ENCODE results near the gene MLLT10.
A peak's percentile ranks its signal among the peaks of the same experiment; 100 is the strongest.

The MLLT10 gene

DNA sequence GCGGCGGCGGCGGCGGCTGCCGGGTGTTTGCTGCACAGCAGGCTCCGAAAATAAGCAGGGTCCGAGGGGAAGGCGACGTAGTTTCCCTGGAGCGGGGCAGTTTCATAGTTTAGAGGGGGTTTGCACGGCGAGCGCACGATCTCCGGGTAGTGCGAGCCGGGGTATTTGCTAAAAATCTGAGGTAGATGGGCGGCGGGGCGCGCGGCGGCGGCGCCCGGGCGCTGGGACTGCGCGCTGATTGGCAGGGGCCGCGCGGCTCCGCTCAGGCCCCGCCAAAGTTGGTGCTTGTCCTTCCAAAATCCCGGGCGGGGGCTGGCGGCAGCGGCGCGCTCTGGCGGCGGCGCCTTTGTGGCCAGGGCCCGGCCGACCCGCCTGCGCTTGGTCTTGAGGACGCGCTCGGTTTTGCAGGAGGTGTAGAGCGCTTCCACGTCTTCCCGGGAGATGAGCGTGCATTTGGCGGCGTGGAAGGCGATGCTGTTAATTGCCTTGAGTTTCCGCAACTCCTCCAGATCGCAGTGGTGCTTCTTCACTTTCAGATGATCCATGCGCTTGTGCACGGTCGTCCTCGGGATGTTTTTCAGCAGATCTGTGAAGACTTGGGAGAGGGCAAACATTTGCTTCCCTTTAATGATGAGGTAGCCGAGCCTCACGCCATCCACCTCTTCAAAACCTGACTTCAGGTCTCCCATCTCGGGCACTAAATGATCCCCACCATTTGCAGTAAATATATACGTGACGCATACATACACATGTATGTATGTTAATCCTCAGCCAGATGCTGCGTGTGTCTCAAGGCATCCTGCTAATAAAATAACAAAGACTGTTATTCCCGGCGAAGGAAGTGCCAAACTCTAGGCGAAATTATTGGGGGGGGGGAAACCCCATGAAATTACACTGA, 16.6 kb upstream of the MLLT10 start:
- TF ChIP-seq, protein P1, sequence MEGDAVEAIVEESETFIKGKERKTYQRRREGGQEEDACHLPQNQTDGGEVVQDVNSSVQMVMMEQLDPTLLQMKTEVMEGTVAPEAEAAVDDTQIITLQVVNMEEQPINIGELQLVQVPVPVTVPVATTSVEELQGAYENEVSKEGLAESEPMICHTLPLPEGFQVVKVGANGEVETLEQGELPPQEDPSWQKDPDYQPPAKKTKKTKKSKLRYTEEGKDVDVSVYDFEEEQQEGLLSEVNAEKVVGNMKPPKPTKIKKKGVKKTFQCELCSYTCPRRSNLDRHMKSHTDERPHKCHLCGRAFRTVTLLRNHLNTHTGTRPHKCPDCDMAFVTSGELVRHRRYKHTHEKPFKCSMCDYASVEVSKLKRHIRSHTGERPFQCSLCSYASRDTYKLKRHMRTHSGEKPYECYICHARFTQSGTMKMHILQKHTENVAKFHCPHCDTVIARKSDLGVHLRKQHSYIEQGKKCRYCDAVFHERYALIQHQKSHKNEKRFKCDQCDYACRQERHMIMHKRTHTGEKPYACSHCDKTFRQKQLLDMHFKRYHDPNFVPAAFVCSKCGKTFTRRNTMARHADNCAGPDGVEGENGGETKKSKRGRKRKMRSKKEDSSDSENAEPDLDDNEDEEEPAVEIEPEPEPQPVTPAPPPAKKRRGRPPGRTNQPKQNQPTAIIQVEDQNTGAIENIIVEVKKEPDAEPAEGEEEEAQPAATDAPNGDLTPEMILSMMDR (conservative IDR thresholded peaks at IDR 0.05; ENCODE audit: low read depth, low read length), result no peak
- DNase-seq (ENCODE audit: low read depth), result peak; percentile 65
- H3K4me3 ChIP-seq (ENCODE audit: low read depth, low read length), result peak overlapping the region; percentile 61

DNA sequence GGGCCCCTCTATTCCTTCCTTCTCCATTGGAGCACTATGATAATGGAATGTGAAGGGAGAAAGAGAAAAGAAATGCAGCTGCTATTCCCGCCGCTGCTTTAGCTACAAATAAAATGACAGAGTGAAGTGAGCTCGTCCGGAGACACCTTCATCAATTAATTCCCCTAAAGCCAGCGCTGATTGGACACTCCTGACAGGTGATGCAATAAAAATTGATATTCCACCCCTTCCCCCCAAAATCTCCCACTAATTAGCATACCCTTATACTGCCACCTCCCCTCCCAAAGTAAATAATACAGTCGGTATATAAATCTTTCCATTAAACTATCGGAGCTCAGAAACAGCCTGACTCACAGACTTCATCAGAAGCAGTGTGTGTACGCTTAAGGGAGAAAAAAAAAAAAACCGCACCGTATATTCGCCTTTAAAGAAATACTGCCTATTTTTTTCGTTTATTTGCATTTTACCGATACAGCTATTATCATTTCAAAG, 15.8 kb upstream of the MLLT10 start:
- peak overlapping the region; percentile 61 for H3K4me3 ChIP-seq (ENCODE audit: low read depth, low read length)
- DNase-seq (ENCODE audit: low read depth), result peak; percentile 65
- TF ChIP-seq, protein P1 (conservative IDR thresholded peaks at IDR 0.05; ENCODE audit: low read depth, low read length), result no peak

DNA sequence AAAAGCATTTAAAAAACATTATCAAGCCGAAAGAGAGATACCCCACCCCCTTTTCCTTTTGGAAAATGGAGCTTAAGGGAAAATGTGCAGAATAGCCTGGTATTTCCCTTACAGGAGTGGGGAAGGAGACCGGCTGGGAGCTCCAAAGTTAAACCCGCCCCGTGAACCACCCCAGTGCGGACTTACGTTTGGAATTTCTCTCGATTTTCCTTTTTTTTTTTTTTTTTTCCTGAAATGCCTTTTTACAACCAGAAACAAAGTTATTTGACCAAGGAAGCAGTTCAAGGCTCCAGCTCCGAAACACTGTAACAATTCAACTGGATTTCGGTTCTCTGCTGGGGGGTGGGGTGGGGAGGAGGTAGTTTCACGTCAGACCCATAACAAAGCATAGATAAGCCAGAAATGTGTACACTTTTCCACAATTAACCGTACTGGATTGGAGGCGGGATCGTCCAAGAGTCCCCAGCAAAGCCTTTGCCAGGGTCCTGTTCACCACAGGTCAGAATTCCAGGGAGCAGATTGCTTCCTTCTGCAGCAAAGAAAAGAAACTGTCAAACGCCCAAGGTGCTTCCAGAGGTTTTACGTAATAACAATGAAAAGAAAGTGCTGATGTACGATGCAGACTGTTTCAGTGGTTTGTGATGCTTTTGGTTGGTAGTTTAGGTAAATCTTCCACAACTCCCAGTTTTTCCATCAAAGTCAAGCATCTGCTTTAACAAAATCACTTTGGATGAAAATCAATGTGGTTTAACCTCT, 15.2 kb upstream of the MLLT10 start:
- peak overlapping the region; percentile 61 for H3K4me3 ChIP-seq (ENCODE audit: low read depth, low read length)
- TF ChIP-seq, protein P1 (conservative IDR thresholded peaks at IDR 0.05; ENCODE audit: low read depth, low read length), result no peak
- peak; percentile 49 for DNase-seq (ENCODE audit: low read depth)

DNA sequence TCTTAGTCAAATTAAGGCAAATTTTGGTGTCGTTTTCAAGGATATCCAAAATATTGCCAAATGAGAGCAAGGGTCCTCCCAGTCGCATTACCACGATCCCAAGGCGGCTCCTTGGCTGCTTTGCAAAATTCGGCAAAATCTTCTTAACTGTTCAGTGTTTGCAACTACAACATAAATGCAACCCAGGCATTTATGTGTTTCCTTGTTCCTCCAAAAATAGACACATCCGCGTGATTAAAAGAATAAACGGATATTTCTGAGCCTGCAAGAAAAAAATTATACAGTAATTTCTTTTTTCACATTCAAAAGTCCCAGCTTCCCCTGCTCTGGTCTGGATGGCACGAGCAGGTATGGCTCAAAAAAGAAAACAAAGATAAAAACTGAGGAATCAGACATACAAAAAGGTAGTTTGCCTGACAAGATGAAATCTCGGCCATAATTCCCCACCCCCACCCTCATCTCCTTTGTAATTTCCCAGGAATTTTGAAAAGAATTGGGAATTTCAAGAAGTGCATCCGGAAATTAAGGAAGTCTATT, 14.6 kb upstream of the MLLT10 start:
- peak overlapping the region; percentile 61 for H3K4me3 ChIP-seq (ENCODE audit: low read depth, low read length)
- no peak for DNase-seq (ENCODE audit: low read depth)
- TF ChIP-seq, protein P1 (conservative IDR thresholded peaks at IDR 0.05; ENCODE audit: low read depth, low read length), result no peak

DNA sequence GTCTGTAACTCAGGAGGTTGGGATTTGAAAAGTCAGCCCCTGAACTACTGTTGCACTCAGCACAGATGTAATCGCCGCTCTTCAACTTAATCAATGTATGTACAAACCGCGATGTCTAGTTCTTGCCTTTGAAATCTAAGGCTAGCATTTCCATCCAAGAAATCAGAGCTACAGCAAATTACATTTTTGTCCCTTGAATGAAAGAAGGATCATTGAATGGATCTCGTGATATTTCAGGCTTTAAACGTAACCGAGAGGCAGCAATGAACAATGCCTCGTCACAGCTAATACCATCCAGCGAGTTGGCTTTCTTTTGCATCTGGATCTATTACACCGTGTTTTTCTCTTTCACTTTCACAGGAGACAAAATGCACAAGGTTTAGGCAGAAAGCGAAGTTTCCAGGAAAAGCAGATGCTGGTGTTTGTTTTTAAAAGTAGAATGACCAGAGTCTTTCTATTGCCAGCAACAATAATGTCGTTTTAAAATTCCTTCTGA, 14.0 kb upstream of the MLLT10 start:
- H3K4me3 ChIP-seq (ENCODE audit: low read depth, low read length), result peak overlapping the region; percentile 61
- peak; percentile 85 for DNase-seq (ENCODE audit: low read depth)
- TF ChIP-seq, protein P1 (conservative IDR thresholded peaks at IDR 0.05; ENCODE audit: low read depth, low read length), result no peak

DNA sequence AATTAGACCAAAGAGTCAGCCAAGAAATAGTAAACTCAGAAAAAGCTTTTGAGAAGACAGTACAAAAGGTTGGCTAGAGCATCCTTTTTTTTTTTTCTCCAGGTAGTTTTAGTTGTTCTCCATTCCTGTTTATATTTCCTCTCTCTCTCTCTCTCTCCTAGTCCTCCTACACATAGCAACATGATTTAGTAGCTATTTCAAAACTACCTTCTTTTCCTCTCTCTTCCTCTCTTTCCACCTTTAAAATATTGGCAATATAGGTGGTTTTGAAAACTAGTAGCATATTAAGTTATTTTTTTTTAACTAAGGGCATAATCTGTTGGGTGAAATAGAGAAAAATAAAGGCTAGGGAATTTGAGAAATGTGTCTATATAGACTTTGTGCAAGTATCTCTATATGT, 13.5 kb upstream of the MLLT10 start:
- peak overlapping the region; percentile 61 for H3K4me3 ChIP-seq (ENCODE audit: low read depth, low read length)
- TF ChIP-seq, protein P1 (conservative IDR thresholded peaks at IDR 0.05; ENCODE audit: low read depth, low read length), result no peak
- DNase-seq (ENCODE audit: low read depth), result no peak

Measured in choroid plexus epithelial cell (primary cell).